Fibroblast of lung (primary cell): Measurements from ENCODE around the gene MAPK8.

ENCODE experiments used
- EZH2 ChIP-seq: IDR thresholded peaks from 2 replicates; pipeline ENCODE4 v1.5.1; 2012; ENCODE audit warnings: low read length, control low read depth, mild to moderate bottlenecking; ENCODE audit errors: missing control alignments
- TF ChIP-seq, protein P1 (sequence below), 2 donors: IDR thresholded peaks in 1 of 2; conservative IDR thresholded peaks in 1 of 2; 1 replicate in 1 of 2; 2 replicates in 1 of 2; pipeline ENCODE4 v1.5.1; 2011 to 2012; ENCODE audit warnings: low read length in 2 of 2, control low read depth in 1 of 2, inconsistent platforms in 1 of 2, low read depth in 1 of 2, mild to moderate bottlenecking in 1 of 2

DNA sequence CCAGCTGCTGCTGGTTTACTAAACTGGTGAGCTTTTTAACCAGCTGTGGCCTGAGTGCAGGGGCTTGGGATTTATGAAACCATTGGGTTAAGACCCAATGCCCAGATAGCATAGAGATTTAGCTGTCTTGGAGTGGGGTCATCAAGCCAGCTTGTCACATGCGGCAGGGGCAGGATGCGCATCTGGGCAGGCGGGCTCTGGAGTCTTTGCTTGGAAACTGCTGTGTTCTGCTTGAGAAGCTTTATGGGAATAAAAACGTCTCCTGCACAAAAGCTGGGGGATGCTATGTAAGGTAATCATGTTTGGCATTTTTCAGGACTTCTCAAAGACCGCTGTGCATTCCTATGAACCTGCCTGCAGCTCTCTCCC is 136.3 kb downstream of the MAPK8 start:
- TF ChIP-seq, protein P1, sequence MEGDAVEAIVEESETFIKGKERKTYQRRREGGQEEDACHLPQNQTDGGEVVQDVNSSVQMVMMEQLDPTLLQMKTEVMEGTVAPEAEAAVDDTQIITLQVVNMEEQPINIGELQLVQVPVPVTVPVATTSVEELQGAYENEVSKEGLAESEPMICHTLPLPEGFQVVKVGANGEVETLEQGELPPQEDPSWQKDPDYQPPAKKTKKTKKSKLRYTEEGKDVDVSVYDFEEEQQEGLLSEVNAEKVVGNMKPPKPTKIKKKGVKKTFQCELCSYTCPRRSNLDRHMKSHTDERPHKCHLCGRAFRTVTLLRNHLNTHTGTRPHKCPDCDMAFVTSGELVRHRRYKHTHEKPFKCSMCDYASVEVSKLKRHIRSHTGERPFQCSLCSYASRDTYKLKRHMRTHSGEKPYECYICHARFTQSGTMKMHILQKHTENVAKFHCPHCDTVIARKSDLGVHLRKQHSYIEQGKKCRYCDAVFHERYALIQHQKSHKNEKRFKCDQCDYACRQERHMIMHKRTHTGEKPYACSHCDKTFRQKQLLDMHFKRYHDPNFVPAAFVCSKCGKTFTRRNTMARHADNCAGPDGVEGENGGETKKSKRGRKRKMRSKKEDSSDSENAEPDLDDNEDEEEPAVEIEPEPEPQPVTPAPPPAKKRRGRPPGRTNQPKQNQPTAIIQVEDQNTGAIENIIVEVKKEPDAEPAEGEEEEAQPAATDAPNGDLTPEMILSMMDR (conservative IDR thresholded peaks at IDR 0.05 in 1 of 2, IDR thresholded peaks at IDR 0.05 in 1 of 2; ENCODE audit: low read depth in 1 of 2, low read length in 2 of 2): no peak
- TF ChIP-seq EZH2: no peak
